HEK293 (cell line): ENCODE data around the gene ZBTB48.

Experiments used
- HIC1 ChIP-seq: fragments of 450-650 bp; formaldehyde crosslinking; IDR thresholded peaks from 2 replicates; pipeline ENCODE4 v1.5.1; 2016; ENCODE audit warnings: missing biosample characterization, missing genetic modification characterization
- HOXA7 ChIP-seq: sonication (generic); formaldehyde crosslinking; IDR thresholded peaks from 2 replicates; pipeline ENCODE4 v1.8.1; 2022; ENCODE audit warnings: missing genetic modification reagents, borderline replicate concordance
- IKZF3 ChIP-seq: fragments of 450-650 bp; IDR thresholded peaks from 2 replicates; pipeline ENCODE4 v1.5.0; 2018; ENCODE audit warnings: missing biosample characterization, mild to moderate bottlenecking, missing genetic modification characterization, moderate library complexity
- KLF1 ChIP-seq: fragments of 450-650 bp; formaldehyde crosslinking; IDR thresholded peaks from 2 replicates; pipeline ENCODE4 v1.5.1; 2016; ENCODE audit warnings: missing biosample characterization, missing genetic modification characterization
- KLF8 ChIP-seq: fragments of 450-650 bp; formaldehyde crosslinking; IDR thresholded peaks from 2 replicates; pipeline ENCODE4 v1.5.1; 2016; ENCODE audit warnings: missing biosample characterization, missing genetic modification characterization
- MYNN ChIP-seq: fragments of 450-650 bp; formaldehyde crosslinking; IDR thresholded peaks from 2 replicates; pipeline ENCODE4 v1.5.1; 2016; ENCODE audit warnings: missing biosample characterization, missing genetic modification characterization, borderline replicate concordance
- MZF1 ChIP-seq: fragments of 450-650 bp; formaldehyde crosslinking; IDR thresholded peaks from 2 replicates; pipeline ENCODE4 v1.5.1; 2017; ENCODE audit warnings: missing biosample characterization, missing genetic modification characterization, borderline replicate concordance
- PRDM10 ChIP-seq: fragments of 450-650 bp; formaldehyde crosslinking; IDR thresholded peaks from 2 replicates; pipeline ENCODE4 v1.5.1; 2016; ENCODE audit warnings: missing biosample characterization, missing genetic modification characterization
- SCRT2 ChIP-seq: fragments of 450-650 bp; formaldehyde crosslinking; IDR thresholded peaks from 2 replicates; pipeline ENCODE4 v1.5.1; 2016; ENCODE audit warnings: missing biosample characterization, missing genetic modification characterization
- SP7 ChIP-seq: fragments of 450-650 bp; formaldehyde crosslinking; IDR thresholded peaks from 2 replicates; pipeline ENCODE4 v1.5.1; 2016; ENCODE audit warnings: missing biosample characterization, missing genetic modification characterization
- TSHZ1 ChIP-seq: fragments of 450-650 bp; formaldehyde crosslinking; IDR thresholded peaks from 2 replicates; pipeline ENCODE4 v1.5.1; 2016; ENCODE audit warnings: missing biosample characterization, missing genetic modification characterization, borderline replicate concordance
- ZBTB20 ChIP-seq: fragments of 450-650 bp; formaldehyde crosslinking; IDR thresholded peaks from 2 replicates; pipeline ENCODE4 v1.5.1; 2016; ENCODE audit warnings: missing biosample characterization, missing genetic modification characterization
- ZBTB8A ChIP-seq: fragments of 450-650 bp; formaldehyde crosslinking; IDR thresholded peaks from 2 replicates; pipeline ENCODE4 v1.5.1; 2016; ENCODE audit warnings: missing biosample characterization, missing genetic modification characterization
- ZNF335 ChIP-seq: fragments of 450-650 bp; formaldehyde crosslinking; conservative IDR thresholded peaks from 2 replicates; pipeline ENCODE4 v1.5.1; 2016; ENCODE audit warnings: missing biosample characterization, missing genetic modification characterization
- ZNF433 ChIP-seq: fragments of 450-650 bp; formaldehyde crosslinking; IDR thresholded peaks from 2 replicates; pipeline ENCODE4 v1.5.1; 2016; ENCODE audit warnings: missing biosample characterization, missing genetic modification characterization, low read depth
- ZNF600 ChIP-seq: fragments of 450-650 bp; formaldehyde crosslinking; IDR thresholded peaks from 2 replicates; pipeline ENCODE4 v1.5.1; 2016; ENCODE audit warnings: missing biosample characterization, missing genetic modification characterization
- ZNF660 ChIP-seq: fragments of 450-650 bp; IDR thresholded peaks from 2 replicates; pipeline ENCODE4 v1.5.1; 2018; ENCODE audit warnings: missing biosample characterization, mild to moderate bottlenecking, missing genetic modification characterization
- ZNF704 ChIP-seq: fragments of 450-650 bp; formaldehyde crosslinking; IDR thresholded peaks from 2 replicates; pipeline ENCODE4 v1.5.1; 2016; ENCODE audit warnings: missing biosample characterization, missing genetic modification characterization
- ZSCAN30 ChIP-seq: fragments of 450-650 bp; IDR thresholded peaks from 2 replicates; pipeline ENCODE4 v1.5.1; 2018; ENCODE audit warnings: missing biosample characterization, mild to moderate bottlenecking, missing genetic modification characterization, moderate library complexity
- ZXDB ChIP-seq: fragments of 450-650 bp; formaldehyde crosslinking; IDR thresholded peaks from 2 replicates; pipeline ENCODE4 v1.5.1; 2016; ENCODE audit warnings: missing biosample characterization, missing genetic modification characterization

ZBTB48 gene

GRCh38 chr1:6612641-6613360, 33.0 kb downstream of the ZBTB48 start (continued):
- TF ChIP-seq TSHZ1 (tag by site-specific recombination) = no peak
- no peak for TF ChIP-seq MYNN
- peak; percentile 62; the same call in 1 of the 2 replicates for TF ChIP-seq HIC1
- TF ChIP-seq MZF1 = peak; percentile 39; the same call in 1 of the 2 replicates
- TF ChIP-seq IKZF3 = no peak
- TF ChIP-seq SCRT2 = peak; percentile 15; the same call in 1 of the 2 replicates
- TF ChIP-seq ZNF704 (tag by site-specific recombination) = no peak
- TF ChIP-seq KLF8 = peak; percentile 10; the same call in 1 of the 2 replicates
- TF ChIP-seq ZNF600 (tag by site-specific recombination) = 0 out of 2 replicates have a peak, but pooled peaks have one; percentile 33
- peak; percentile 12 for TF ChIP-seq PRDM10
- no peak for TF ChIP-seq HOXA7
- peak; percentile 46 for TF ChIP-seq ZNF335 (tag by site-specific recombination)
- TF ChIP-seq ZSCAN30 (tag by site-specific recombination) = peak; percentile 21; the same call in 1 of the 2 replicates
- TF ChIP-seq SP7 = peak; percentile 28; the same call in 1 of the 2 replicates
- no peak for TF ChIP-seq ZXDB (tag by site-specific recombination)
- TF ChIP-seq ZNF433 (tag by site-specific recombination) = no peak
- peak; percentile 27; the same call in 1 of the 2 replicates for TF ChIP-seq ZNF660
- TF ChIP-seq ZBTB20 = peak; percentile 47
- peak; percentile 17; the same call in 1 of the 2 replicates for TF ChIP-seq KLF1 (tag by site-specific recombination)
- TF ChIP-seq ZBTB8A (tag by site-specific recombination) = peak; percentile 35
